Measurements from ENCODE around the gene CELA3B. TPM values are rescaled to one million over a fixed set of nuclear protein-coding genes. Genes with fewer than 3 reads are reported as not detected.
"Not testable (repeated sequence)": the region's sequence is repeated elsewhere in the genome, so short reads cannot be mapped to it uniquely, and the experiment has no call there.

Gene CELA3B
- total RNA-seq, 2 experiments from 2014 or later = not detected

DNA sequence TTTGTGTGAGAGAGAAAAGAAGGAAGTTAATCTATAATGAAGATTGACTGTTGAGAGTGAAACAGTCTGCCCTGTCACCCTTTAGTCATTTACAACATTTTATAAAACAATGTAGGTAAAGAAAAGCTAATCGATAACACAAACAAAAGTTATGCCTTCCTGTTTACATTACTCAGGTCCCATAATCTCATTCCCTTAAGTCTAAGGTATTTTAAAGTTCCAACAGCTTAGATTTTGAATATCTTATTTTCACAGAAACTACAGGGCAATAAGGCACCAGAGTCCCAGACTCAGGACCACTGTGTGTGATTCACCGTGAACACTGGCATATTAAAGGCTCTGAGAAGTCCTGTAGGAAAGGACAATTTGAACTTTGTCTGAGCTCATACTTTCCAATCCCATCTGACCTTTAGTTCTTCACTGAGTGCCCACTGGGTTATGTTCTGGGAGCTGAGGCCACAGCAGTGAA is 3.8 kb upstream of the CELA3B start:
- DNase-seq; H3K9me3 Mint-ChIP-seq; H3K4me3 Mint-ChIP-seq; CTCF ChIA-PET; H3K27ac Mint-ChIP-seq; H3K36me3 Mint-ChIP-seq; POLR2A ChIA-PET; H3K4me1 Mint-ChIP-seq (ENCODE audit: low read depth); H3K27me3 Mint-ChIP-seq; intact Hi-C loops (cut with micrococcal nuclease): not testable (repeated sequence)

DNA sequence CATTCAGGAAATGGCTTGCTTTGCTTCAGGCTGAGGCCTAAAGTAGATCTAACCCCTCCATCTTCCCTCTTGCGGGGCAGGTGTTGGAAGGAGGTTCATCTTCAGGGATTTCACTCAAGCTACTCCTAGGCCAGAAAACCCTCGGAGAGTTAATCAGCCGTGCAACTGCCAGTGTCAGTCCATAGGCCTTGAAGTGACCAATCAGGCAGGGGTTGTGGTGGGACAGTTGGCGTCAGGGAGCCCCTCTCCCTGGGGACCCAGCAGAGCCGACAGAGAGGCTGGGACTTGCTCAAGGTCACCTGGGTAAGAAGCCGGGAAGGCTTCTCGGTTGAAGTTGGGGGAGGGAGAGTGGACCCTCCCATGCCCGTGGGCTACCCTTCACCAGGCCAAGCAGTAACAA is 2.9 kb upstream of the CELA3B start:
- H3K4me3 Mint-ChIP-seq; H3K36me3 Mint-ChIP-seq; H3K4me1 Mint-ChIP-seq (ENCODE audit: low read depth); DNase-seq; POLR2A ChIA-PET; intact Hi-C loops (cut with micrococcal nuclease); CTCF ChIA-PET; H3K27ac Mint-ChIP-seq; H3K27me3 Mint-ChIP-seq; H3K9me3 Mint-ChIP-seq: not testable (repeated sequence)

DNA sequence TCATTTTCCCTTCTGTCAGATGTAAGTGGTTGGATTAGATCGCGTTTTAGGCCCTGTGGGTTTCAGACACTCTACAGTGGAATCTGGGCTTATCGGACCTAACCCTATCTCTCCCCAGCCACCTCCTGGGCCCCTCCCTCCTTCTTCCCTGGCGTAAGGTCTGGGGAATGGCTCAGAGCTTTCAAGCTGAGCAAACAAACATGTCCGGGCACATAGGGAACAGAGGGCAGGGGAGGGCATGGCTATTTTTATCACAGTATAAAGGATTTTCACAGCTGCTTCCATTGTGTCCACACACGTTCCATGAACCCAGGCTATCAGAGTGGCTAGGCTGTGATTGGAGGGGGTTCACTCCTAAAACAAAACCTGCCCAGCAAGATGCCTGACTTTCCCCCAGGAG is 2.1 kb upstream of the CELA3B start:
- H3K27ac Mint-ChIP-seq; H3K27me3 Mint-ChIP-seq; H3K9me3 Mint-ChIP-seq; H3K4me3 Mint-ChIP-seq; DNase-seq; POLR2A ChIA-PET; H3K36me3 Mint-ChIP-seq; CTCF ChIA-PET; intact Hi-C loops (cut with micrococcal nuclease); H3K4me1 Mint-ChIP-seq (ENCODE audit: low read depth): not testable (repeated sequence)

DNA sequence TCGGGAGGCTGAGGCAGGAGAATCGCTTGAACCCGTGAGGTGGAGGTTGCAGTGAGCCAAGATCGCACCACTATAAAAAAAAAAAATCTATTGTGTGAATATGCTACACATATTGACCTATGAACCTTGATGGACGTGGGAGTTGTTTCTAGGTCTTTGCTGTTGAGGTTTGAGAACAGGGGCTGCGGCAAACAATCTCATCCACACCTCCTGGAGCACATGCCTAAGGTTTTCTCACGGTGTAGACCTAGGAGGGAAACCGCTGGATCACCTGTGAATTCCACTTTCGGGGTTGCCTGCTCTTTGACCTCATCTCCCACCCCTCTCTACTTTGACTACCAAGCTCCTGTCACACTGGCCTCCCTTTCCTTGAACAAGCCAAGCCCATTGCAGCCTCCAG is 1.5 kb upstream of the CELA3B start:
- H3K4me3 Mint-ChIP-seq; DNase-seq; H3K36me3 Mint-ChIP-seq; H3K4me1 Mint-ChIP-seq (ENCODE audit: low read depth); POLR2A ChIA-PET; H3K27me3 Mint-ChIP-seq; H3K9me3 Mint-ChIP-seq; CTCF ChIA-PET; H3K27ac Mint-ChIP-seq; intact Hi-C loops (cut with micrococcal nuclease): not testable (repeated sequence)

DNA sequence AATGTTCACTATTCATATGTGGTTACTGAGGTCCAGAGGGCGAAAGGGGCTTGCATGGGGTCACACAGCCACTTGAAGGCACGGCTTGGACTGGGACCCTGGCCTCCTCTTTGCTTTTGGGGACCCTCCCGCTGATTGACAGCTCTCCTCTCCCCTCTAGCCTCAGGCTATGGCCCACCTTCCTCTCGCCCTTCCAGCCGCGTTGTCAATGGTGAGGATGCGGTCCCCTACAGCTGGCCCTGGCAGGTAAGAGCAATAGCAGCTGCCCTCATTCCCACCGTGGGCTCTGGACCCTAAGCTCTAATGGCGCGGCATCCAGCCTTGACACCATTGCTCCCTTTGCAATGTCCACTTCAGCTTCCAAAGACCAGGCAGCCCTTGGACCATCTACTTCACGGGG is 1.4 kb downstream of the CELA3B start:
- H3K27me3 Mint-ChIP-seq; H3K4me3 Mint-ChIP-seq; H3K36me3 Mint-ChIP-seq; DNase-seq; H3K4me1 Mint-ChIP-seq (ENCODE audit: low read depth); CTCF ChIA-PET; H3K27ac Mint-ChIP-seq; H3K9me3 Mint-ChIP-seq; POLR2A ChIA-PET; intact Hi-C loops (cut with micrococcal nuclease): not testable (repeated sequence)

DNA sequence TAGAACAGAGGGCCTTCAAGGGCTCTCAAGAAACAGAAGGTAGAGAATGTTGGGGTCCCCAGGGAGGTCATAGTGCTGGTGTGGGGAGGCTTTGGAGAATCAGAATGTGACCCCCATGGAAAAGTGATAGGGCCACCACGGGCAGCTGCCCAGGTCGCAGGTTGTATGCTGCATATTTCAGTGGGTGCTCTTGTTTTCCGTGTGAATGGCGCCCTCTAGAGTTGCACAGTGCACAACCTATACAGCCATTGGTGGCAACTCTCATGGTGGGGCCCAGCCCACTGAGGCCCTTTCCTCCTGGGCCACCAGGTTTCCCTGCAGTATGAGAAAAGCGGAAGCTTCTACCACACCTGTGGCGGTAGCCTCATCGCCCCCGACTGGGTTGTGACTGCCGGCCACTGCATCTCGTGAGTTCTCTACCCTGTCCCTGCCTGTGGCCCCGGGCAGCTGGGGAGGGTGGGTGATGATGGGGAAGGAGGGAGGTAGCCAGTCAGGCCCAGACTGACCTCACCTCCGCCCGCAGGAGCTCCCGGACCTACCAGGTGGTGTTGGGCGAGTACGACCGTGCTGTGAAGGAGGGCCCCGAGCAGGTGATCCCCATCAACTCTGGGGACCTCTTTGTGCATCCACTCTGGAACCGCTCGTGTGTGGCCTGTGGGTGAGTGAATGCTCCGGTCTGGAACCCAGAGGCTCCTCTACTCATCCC is 3.8 kb downstream of the CELA3B start:
- H3K27ac Mint-ChIP-seq; H3K4me3 Mint-ChIP-seq; H3K36me3 Mint-ChIP-seq; H3K9me3 Mint-ChIP-seq; H3K27me3 Mint-ChIP-seq; H3K4me1 Mint-ChIP-seq (ENCODE audit: low read depth); POLR2A ChIA-PET: not testable (repeated sequence)
- intact Hi-C loops (cut with micrococcal nuclease) = loop anchor here (2.0 kb wide), 1 partner anchor 24 kb away; no protein-coding TSS in a partner anchor
- DNase-seq = peak; percentile 42
- CTCF ChIA-PET = interaction anchor here (1.0 kb wide), 1 partner anchor 298 kb away, joined by 4 read pairs; no protein-coding TSS in a partner anchor

DNA sequence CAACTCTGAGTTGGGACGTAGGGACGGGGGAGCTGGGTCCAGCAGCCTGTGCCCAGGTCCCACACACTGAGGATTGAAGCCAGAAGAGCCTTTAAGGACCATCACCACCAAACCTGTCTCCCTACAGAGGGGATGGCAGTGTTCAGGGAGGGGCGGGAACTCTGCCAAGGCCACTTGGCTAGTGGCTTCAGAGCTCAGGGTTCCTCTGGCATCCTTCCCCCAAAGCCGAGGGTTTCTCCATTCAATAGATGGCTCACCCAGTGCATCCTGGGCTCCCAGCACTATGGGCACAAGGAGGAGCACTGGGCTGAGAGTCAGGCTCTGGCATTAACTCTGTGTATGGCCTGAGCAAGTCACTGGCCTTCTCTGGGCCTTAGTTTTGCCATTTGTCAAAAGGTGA is 4.4 kb downstream of the CELA3B start:
- H3K9me3 Mint-ChIP-seq; DNase-seq; H3K27ac Mint-ChIP-seq; H3K4me1 Mint-ChIP-seq (ENCODE audit: low read depth); H3K4me3 Mint-ChIP-seq; H3K36me3 Mint-ChIP-seq; POLR2A ChIA-PET; H3K27me3 Mint-ChIP-seq: not testable (repeated sequence)
- intact Hi-C loops (cut with micrococcal nuclease) = loop anchor here (2.0 kb wide), 1 partner anchor 24 kb away; no protein-coding TSS in a partner anchor
- CTCF ChIA-PET = interaction anchor here (1.0 kb wide), 1 partner anchor 298 kb away, joined by 4 read pairs; no protein-coding TSS in a partner anchor

DNA sequence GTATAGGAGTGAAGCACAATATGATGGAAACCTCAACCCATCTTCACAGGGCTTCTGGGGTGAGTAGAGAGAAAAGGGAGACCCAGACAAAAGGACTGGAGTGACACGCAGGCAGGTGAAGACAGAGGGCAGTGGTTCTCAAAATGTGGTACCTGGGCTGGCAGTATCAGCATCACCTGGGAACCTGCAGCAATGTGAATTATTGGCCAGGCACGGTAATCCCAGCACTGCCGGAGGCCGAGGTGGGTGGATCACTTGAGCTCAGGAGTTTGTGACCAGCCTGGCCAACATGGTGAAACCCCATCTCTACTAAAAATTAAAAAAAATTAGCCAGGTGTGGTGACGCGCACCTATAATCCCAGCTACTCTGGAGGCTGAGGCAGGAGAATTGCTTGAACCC is 5.3 kb downstream of the CELA3B start:
- DNase-seq; intact Hi-C loops (cut with micrococcal nuclease); POLR2A ChIA-PET; H3K27ac Mint-ChIP-seq; H3K4me3 Mint-ChIP-seq; H3K36me3 Mint-ChIP-seq; H3K4me1 Mint-ChIP-seq (ENCODE audit: low read depth); H3K9me3 Mint-ChIP-seq; H3K27me3 Mint-ChIP-seq: not testable (repeated sequence)
- CTCF ChIA-PET = interaction anchor here (1.0 kb wide), 1 partner anchor 16 kb away, joined by 4 read pairs; no protein-coding TSS in a partner anchor

DNA sequence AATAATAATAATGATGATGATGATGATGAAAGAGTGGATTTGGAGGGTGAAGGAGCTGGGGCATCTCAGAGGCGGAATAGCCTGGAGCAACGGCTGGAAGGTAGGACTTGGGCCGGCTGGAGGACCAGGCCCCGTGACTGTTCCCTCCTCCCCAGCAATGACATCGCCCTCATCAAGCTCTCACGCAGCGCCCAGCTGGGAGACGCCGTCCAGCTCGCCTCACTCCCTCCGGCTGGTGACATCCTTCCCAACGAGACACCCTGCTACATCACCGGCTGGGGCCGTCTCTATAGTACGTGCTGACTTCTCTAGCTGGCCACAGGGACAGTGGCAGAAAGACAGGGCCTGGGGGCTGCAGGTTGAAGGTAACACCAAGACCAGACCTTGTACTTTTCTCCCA is 6.7 kb downstream of the CELA3B start:
- H3K27me3 Mint-ChIP-seq; H3K4me1 Mint-ChIP-seq (ENCODE audit: low read depth); DNase-seq; H3K9me3 Mint-ChIP-seq; H3K4me3 Mint-ChIP-seq; H3K27ac Mint-ChIP-seq; intact Hi-C loops (cut with micrococcal nuclease); H3K36me3 Mint-ChIP-seq; POLR2A ChIA-PET: not testable (repeated sequence)
- CTCF ChIA-PET = interaction anchor here (0.6 kb wide), 1 partner anchor 157 kb away, joined by 3 read pairs; no protein-coding TSS in a partner anchor

DNA sequence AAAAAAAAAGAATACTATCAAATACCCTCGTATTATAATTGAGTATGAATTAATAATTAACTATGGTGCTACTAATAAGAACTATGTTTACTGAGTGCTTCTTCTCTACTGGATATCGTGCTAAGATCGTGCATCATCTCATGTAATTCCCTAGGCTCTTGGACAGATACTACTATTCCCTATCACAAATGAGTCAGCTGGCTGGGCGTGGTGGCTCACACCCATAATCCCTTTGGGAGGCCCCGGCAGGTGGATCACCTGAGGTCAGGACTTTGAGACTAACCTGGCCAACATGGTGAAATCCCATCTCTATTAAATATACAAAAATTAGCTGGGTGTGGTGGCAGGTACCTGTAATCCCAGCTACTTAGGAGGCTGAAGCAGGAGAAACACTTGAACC is 9.1 kb downstream of the CELA3B start:
- H3K27ac Mint-ChIP-seq; H3K27me3 Mint-ChIP-seq; DNase-seq; H3K4me3 Mint-ChIP-seq; H3K4me1 Mint-ChIP-seq (ENCODE audit: low read depth); POLR2A ChIA-PET; intact Hi-C loops (cut with micrococcal nuclease); H3K9me3 Mint-ChIP-seq; H3K36me3 Mint-ChIP-seq; CTCF ChIA-PET: not testable (repeated sequence)

DNA sequence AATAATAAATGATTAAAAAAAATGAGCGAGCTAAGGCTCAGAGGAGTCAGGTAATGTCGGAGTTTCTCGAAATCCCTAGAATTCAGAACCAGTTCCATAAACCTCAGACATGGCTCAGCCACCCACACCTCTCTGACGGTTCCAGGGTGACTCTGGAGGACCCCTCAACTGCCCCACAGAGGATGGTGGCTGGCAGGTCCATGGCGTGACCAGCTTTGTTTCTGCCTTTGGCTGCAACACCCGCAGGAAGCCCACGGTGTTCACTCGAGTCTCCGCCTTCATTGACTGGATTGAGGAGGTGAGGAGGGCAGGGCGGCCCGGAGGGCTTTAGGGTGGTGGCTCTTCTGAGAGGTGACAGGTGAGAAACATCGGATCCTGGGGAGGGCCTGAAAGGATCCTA is 9.6 kb downstream of the CELA3B start:
- H3K27me3 Mint-ChIP-seq; intact Hi-C loops (cut with micrococcal nuclease); H3K36me3 Mint-ChIP-seq; H3K27ac Mint-ChIP-seq; POLR2A ChIA-PET; H3K4me3 Mint-ChIP-seq; DNase-seq; H3K4me1 Mint-ChIP-seq (ENCODE audit: low read depth); H3K9me3 Mint-ChIP-seq; CTCF ChIA-PET: not testable (repeated sequence)

DNA sequence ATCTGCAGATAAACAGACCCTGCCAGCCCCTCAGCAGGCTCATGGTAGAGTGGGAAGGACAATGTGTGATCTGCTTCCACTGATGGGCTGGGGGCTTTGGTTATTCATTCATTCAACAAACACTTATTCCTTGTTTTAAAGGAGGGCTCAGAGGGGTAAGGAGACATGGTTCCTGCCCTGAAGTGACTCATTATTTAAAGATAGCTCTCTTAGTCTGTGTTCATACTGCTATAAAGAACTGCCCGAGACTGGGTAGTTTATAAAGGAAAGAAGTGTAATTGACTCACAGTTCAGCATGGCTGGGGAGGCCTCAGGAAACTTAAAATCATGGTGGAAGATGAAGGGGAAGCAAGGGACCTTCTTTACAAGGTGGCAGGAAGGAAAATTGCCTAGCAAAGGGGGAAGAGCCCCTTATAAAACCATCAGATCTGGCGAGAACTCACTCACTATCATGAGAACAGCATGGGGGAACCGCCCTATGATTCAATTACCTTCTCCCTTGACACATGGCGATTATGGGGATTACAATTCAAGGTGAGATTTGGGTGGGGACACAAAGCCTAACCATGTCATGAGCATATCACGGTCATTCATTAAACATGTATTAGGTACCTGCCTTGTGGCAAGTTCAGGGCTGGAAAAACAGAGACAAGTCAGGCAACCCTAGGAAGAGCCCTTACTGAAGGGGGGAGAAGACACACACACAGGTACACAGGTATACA is 13.0 kb downstream of the CELA3B start:
- H3K27ac Mint-ChIP-seq; H3K4me1 Mint-ChIP-seq (ENCODE audit: low read depth); POLR2A ChIA-PET; CTCF ChIA-PET; H3K9me3 Mint-ChIP-seq; H3K27me3 Mint-ChIP-seq; intact Hi-C loops (cut with micrococcal nuclease); H3K4me3 Mint-ChIP-seq; DNase-seq; H3K36me3 Mint-ChIP-seq: not testable (repeated sequence)

DNA sequence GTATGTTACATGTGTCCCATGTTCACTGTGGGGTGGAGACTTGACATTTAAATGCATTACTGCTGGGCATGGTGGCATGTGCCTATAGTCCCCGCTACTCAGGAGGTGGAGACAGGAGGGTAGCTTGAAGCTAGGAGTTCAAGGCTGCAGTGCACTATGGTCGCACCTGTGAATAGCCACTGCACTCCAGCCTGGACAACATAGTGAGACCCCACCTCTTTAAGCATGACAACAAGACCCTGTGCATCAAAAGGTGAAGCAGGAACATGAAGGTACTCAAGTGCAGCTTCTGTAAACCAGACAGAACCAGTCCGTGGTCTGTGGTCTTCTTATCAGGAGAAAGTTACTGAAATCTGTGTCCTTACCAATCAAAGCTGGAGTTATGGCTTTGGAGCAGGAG is 15.4 kb downstream of the CELA3B start:
- H3K9me3 Mint-ChIP-seq, POLR2A ChIA-PET: not testable (repeated sequence)

More for the DNA sequence above, 15.4 kb downstream of the CELA3B start:
- H3K27ac Mint-ChIP-seq; H3K36me3 Mint-ChIP-seq; H3K4me1 Mint-ChIP-seq (ENCODE audit: low read depth); H3K27me3 Mint-ChIP-seq; H3K4me3 Mint-ChIP-seq; CTCF ChIA-PET; DNase-seq; intact Hi-C loops (cut with micrococcal nuclease): not testable (repeated sequence)

Measured in activated CD4-positive, alpha-beta memory T cell treated with anti-CD3 and anti-CD28 coated beads for 36 hours (primary cell).